ENCODE results near the gene ZDHHC14.

The ZDHHC14 gene

GRCh38 chr6:157574851-157575424, 193.9 kb downstream of the ZDHHC14 start:
- no peak for TF ChIP-seq YY1 (IDR thresholded peaks at IDR 0.05; ENCODE audit: low read depth)
- no peak for TF ChIP-seq CREB1 (IDR thresholded peaks at IDR 0.05; ENCODE audit: low read depth)
- no peak for TF ChIP-seq USF1 (IDR thresholded peaks at IDR 0.05)

- TF ChIP-seq NFIC (IDR thresholded peaks at IDR 0.05) (no peak), ZBTB7A (IDR thresholded peaks at IDR 0.05; ENCODE audit: low read depth) (no peak)
Measured at GRCh38 chr6:157575436-157576145, 194.6 kb downstream of the ZDHHC14 start.

- TF ChIP-seq TAF1 (IDR thresholded peaks at IDR 0.05; ENCODE audit: low read depth) (no peak), ZBTB7A (IDR thresholded peaks at IDR 0.05; ENCODE audit: low read depth) (no peak), MAX (IDR thresholded peaks at IDR 0.05) (no peak), TCF12 (IDR thresholded peaks at IDR 0.05; ENCODE audit: low read depth) (no peak), YY1 (IDR thresholded peaks at IDR 0.05; ENCODE audit: low read depth) (no peak), CEBPB (IDR thresholded peaks at IDR 0.05) (no peak), EGR1 (IDR thresholded peaks at IDR 0.05) (no peak), USF1 (IDR thresholded peaks at IDR 0.05) (no peak), EP300 (IDR thresholded peaks at IDR 0.05; ENCODE audit: borderline replicate concordance) (no peak), CREB1 (IDR thresholded peaks at IDR 0.05; ENCODE audit: low read depth) (no peak), TEAD4 (IDR thresholded peaks at IDR 0.05) (no peak), REST (IDR thresholded peaks at IDR 0.05; ENCODE audit: low read depth) (no peak), NFIC (IDR thresholded peaks at IDR 0.05) (no peak), RAD21 (IDR thresholded peaks at IDR 0.05; ENCODE audit: low read depth) (no peak), FOXM1 (IDR thresholded peaks at IDR 0.05; ENCODE audit: borderline replicate concordance, low read depth) (no peak)
Measured at GRCh38 chr6:157579467-157580031, 198.6 kb downstream of the ZDHHC14 start.

GRCh38 chr6:157584036-157584435, 203.0 kb downstream of the ZDHHC14 start:
- no peak for TF ChIP-seq TEAD4 (IDR thresholded peaks at IDR 0.05)
- no peak for TF ChIP-seq USF1 (IDR thresholded peaks at IDR 0.05)
- TF ChIP-seq EP300 (IDR thresholded peaks at IDR 0.05; ENCODE audit: borderline replicate concordance), result no peak
- TF ChIP-seq FOXM1 (IDR thresholded peaks at IDR 0.05; ENCODE audit: borderline replicate concordance, low read depth), result no peak
- TF ChIP-seq YY1 (IDR thresholded peaks at IDR 0.05; ENCODE audit: low read depth), result no peak
- no peak for TF ChIP-seq ZBTB7A (IDR thresholded peaks at IDR 0.05; ENCODE audit: low read depth)
- TF ChIP-seq TAF1 (IDR thresholded peaks at IDR 0.05; ENCODE audit: low read depth), result no peak
- TF ChIP-seq EGR1 (IDR thresholded peaks at IDR 0.05), result no peak
- TF ChIP-seq CEBPB (IDR thresholded peaks at IDR 0.05), result no peak
- TF ChIP-seq MAX (IDR thresholded peaks at IDR 0.05), result no peak
- TF ChIP-seq RAD21 (IDR thresholded peaks at IDR 0.05; ENCODE audit: low read depth), result no peak
- TF ChIP-seq REST (IDR thresholded peaks at IDR 0.05; ENCODE audit: low read depth), result no peak
- TF ChIP-seq NFIC (IDR thresholded peaks at IDR 0.05), result no peak
- no peak for TF ChIP-seq TCF12 (IDR thresholded peaks at IDR 0.05; ENCODE audit: low read depth)
- no peak for TF ChIP-seq CREB1 (IDR thresholded peaks at IDR 0.05; ENCODE audit: low read depth)

GRCh38 chr6:157585274-157586087, 204.5 kb downstream of the ZDHHC14 start:
- TF ChIP-seq MAX (IDR thresholded peaks at IDR 0.05), result no peak
